Nephron (organoid): Measurements from ENCODE around the gene ADCY4.

Experiments
- H3K27ac Mint-ChIP-seq, 3 experiments: 2 replicates each; pipeline ENCODE4 v1.8.0; 2020; ENCODE audit warnings: mixed read lengths in 3 of 3, mild to moderate bottlenecking in 2 of 3, moderate library complexity in 1 of 3
- H3K27me3 Mint-ChIP-seq: 2 replicates; pipeline ENCODE4 v1.8.0; 2021; ENCODE audit warnings: low read depth, mild to moderate bottlenecking, moderate library complexity, mixed read lengths
- H3K36me3 Mint-ChIP-seq: 2 replicates; pipeline ENCODE4 v1.8.0; 2020; ENCODE audit warnings: low read depth, mixed read lengths
- H3K4me1 Mint-ChIP-seq: 2 replicates; pipeline ENCODE4 v1.8.0; 2020; ENCODE audit warnings: mixed read lengths
- H3K4me3 Mint-ChIP-seq, 3 experiments: 2 replicates each; pipeline ENCODE4 v1.8.0; 2020; ENCODE audit warnings: mild to moderate bottlenecking in 3 of 3, mixed read lengths in 3 of 3, moderate library complexity in 2 of 3
- H3K9me3 Mint-ChIP-seq: 2 replicates; pipeline ENCODE4 v1.8.0; 2020; ENCODE audit warnings: mixed read lengths
- CTCF ChIP-seq, 3 experiments: fragments of 200-600 bp; sonication (generic); IDR thresholded peaks; one replicate each; pipeline ENCODE4 v1.5.0; 2021; ENCODE audit warnings: antibody characterized with exemption in 3 of 3; ENCODE audit not compliant: unreplicated experiment in 3 of 3

ADCY4 gene

GRCh38 chr14:24289649-24290280, 45.1 kb downstream of the ADCY4 start:
- no peaks in the 10 kb centered on the region for H3K27me3 Mint-ChIP-seq
- no peak overlapping the region for H3K27ac Mint-ChIP-seq
- peaks cover 19% of the 10 kb centered on the region for H3K36me3 Mint-ChIP-seq
- no peak overlapping the region for H3K4me3 Mint-ChIP-seq
- H3K9me3 Mint-ChIP-seq: no peaks in the 10 kb centered on the region
- no peak for TF ChIP-seq CTCF (IDR thresholded peaks at IDR 0.05; ENCODE audit: unreplicated experiment in 3 of 3)
- H3K4me1 Mint-ChIP-seq: no peaks in the 10 kb centered on the region

GRCh38 chr14:24286996-24287395, 47.9 kb downstream of the ADCY4 start:
- H3K4me1 Mint-ChIP-seq: no peaks in the 10 kb centered on the region
- TF ChIP-seq CTCF (IDR thresholded peaks at IDR 0.05; ENCODE audit: unreplicated experiment in 3 of 3): no peak

GRCh38 chr14:24285351-24285750, 49.5 kb downstream of the ADCY4 start:
- Mint-ChIP-seq H3K9me3 (no peaks in the 10 kb centered on the region), H3K36me3 (peaks cover 1% of the 10 kb centered on the region), H3K4me3 (no peak overlapping the region), H3K27me3 (no peaks in the 10 kb centered on the region), H3K4me1 (no peaks in the 10 kb centered on the region), H3K27ac (no peak overlapping the region)
- TF ChIP-seq CTCF (IDR thresholded peaks at IDR 0.05; ENCODE audit: unreplicated experiment in 3 of 3): no peak

More at GRCh38 chr14:24286996-24287395, 47.9 kb downstream of the ADCY4 start:
- Mint-ChIP-seq H3K9me3 (no peaks in the 10 kb centered on the region), H3K4me3 (no peak overlapping the region), H3K27me3 (no peaks in the 10 kb centered on the region), H3K36me3 (peaks cover 9% of the 10 kb centered on the region), H3K27ac (no peak overlapping the region)

- Mint-ChIP-seq H3K27me3 (no peaks in the 10 kb centered on the region), H3K9me3 (no peaks in the 10 kb centered on the region), H3K4me3 (no peak overlapping the region), H3K27ac (no peak overlapping the region), H3K36me3 (no peaks in the 10 kb centered on the region), H3K4me1 (no peaks in the 10 kb centered on the region)
- TF ChIP-seq CTCF (IDR thresholded peaks at IDR 0.05; ENCODE audit: unreplicated experiment in 3 of 3): no peak
Observed at GRCh38 chr14:24284501-24285035, 50.3 kb downstream of the ADCY4 start.

- H3K36me3 Mint-ChIP-seq: no peaks in the 10 kb centered on the region
- no peak overlapping the region for H3K27ac Mint-ChIP-seq
- H3K4me3 Mint-ChIP-seq: no peak overlapping the region
- no peaks in the 10 kb centered on the region for H3K27me3 Mint-ChIP-seq
- no peak for TF ChIP-seq CTCF (IDR thresholded peaks at IDR 0.05; ENCODE audit: unreplicated experiment in 3 of 3)
- H3K4me1 Mint-ChIP-seq: no peaks in the 10 kb centered on the region
- no peaks in the 10 kb centered on the region for H3K9me3 Mint-ChIP-seq
Observed at GRCh38 chr14:24283796-24284460, 50.9 kb downstream of the ADCY4 start.
